Astrocyte (in vitro differentiated cells and primary cell): ENCODE measurements around the gene LGR4.

ENCODE experiments used
- EZH2 ChIP-seq: IDR thresholded peaks from 2 replicates; pipeline ENCODE4 v1.6.1; 2012; ENCODE audit warnings: mild to moderate bottlenecking, low read length, inconsistent platforms; ENCODE audit not compliant: insufficient read depth
- TF ChIP-seq, protein P1 (sequence below): IDR thresholded peaks from 2 replicates; pipeline ENCODE4 v1.5.1; 2011; ENCODE audit warnings: low read depth, mild to moderate bottlenecking, inconsistent platforms, low read length, moderate library complexity; ENCODE audit not compliant: insufficient read depth

DNA sequence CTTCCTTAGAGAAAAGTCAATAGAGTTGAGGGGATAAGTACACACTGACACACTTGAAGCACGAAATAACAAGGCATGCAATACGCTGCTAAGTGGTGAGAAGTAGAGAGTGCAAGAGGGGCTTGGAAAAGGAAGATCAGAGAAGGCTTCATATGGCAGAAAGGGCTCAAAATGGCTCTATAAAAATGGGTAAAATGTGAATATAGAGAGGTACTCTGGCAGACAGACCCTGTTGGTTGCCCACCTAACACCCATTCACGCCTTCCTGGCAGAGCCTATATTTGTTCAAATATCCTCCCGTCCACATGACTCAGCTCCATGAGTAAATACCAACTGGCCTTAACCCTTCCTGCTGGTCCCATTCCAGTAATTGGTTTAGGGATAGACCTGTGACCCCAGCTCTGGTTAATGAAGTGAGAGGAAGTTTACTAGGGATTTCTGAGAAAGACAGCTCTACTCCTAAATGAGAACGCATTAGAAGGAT is 70.7 kb downstream of the LGR4 start:
- TF ChIP-seq, protein P1, sequence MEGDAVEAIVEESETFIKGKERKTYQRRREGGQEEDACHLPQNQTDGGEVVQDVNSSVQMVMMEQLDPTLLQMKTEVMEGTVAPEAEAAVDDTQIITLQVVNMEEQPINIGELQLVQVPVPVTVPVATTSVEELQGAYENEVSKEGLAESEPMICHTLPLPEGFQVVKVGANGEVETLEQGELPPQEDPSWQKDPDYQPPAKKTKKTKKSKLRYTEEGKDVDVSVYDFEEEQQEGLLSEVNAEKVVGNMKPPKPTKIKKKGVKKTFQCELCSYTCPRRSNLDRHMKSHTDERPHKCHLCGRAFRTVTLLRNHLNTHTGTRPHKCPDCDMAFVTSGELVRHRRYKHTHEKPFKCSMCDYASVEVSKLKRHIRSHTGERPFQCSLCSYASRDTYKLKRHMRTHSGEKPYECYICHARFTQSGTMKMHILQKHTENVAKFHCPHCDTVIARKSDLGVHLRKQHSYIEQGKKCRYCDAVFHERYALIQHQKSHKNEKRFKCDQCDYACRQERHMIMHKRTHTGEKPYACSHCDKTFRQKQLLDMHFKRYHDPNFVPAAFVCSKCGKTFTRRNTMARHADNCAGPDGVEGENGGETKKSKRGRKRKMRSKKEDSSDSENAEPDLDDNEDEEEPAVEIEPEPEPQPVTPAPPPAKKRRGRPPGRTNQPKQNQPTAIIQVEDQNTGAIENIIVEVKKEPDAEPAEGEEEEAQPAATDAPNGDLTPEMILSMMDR: no peak
- TF ChIP-seq EZH2: no peak
